B cell (primary cell): ENCODE results near the gene CADM2. TPM values are rescaled to one million over a fixed set of nuclear protein-coding genes. Genes with fewer than 3 reads are reported as not detected.

Source experiments
- ATAC-seq: fragments of 200-7000 bp; cut with Tn5 transposase; one replicate; pipeline ENCODE4 v1.10.0; 2021; ENCODE audit warnings: low read depth, mild to moderate bottlenecking, moderate number of reproducible peaks, moderate library complexity
- CTCF ChIA-PET: fragments of 350-600 bp; sonication (Branson Sonifier 250); formaldehyde crosslinking; loops from one replicate; lab custom pipeline; 2021; ENCODE audit warnings: antibody characterized with exemption, inconsistent platforms; lab: Charles Lee
- POLR2A ChIA-PET: fragments of 350-600 bp; sonication (Branson Sonifier 250); formaldehyde crosslinking; loops from one replicate; lab custom pipeline; 2021; ENCODE audit warnings: antibody characterized with exemption; lab: Charles Lee
- DNase-seq: peaks from one replicate; pipeline ENCODE4 v3.0.0; 2013
- H2AFZ ChIP-seq: 2 replicates; pipeline ENCODE4 v1.6.1; 2012; ENCODE audit warnings: mild to moderate bottlenecking, low read depth, low read length; ENCODE audit not compliant: insufficient read depth, poor library complexity, severe bottlenecking
- H3K27ac ChIP-seq, 2 donors: 1 replicate in 1 of 2; 2 replicates in 1 of 2; pipeline ENCODE4 v1.5.1; 2012 to 2013; ENCODE audit warnings: low read length in 2 of 2, mild to moderate bottlenecking in 2 of 2, moderate library complexity in 1 of 2
- H3K27me3 ChIP-seq, 4 experiments: fragments of 200-600 bp in 1 of 4; sonication (generic) in 1 of 4; replicated peaks in 1 of 4; 1 replicate in 2 of 4; 2 replicates in 2 of 4; pipeline versions ENCODE4 v1.6.1 to v1.7.0; 2013 to 2016; ENCODE audit warnings: low read length in 3 of 4, mild to moderate bottlenecking in 2 of 4, mixed read lengths in 1 of 4, moderate library complexity in 1 of 4; ENCODE audit not compliant: insufficient read depth in 4 of 4, control insufficient read depth in 3 of 4; ENCODE audit errors: control extremely low read depth in 1 of 4
- H3K36me3 ChIP-seq, 2 experiments: replicated peaks in 1 of 2; 1 replicate in 1 of 2; 2 replicates in 1 of 2; pipeline versions ENCODE4 v1.6.1 to v1.7.1; 2013; ENCODE audit warnings: low read length in 1 of 2; ENCODE audit not compliant: insufficient read depth in 2 of 2, control insufficient read depth in 1 of 2; ENCODE audit errors: control extremely low read depth in 1 of 2, extremely low read depth in 1 of 2
- H3K4me1 ChIP-seq, 2 donors: fragments of 200-600 bp in 1 of 2; sonication (generic) in 1 of 2; 1 replicate in 1 of 2; 2 replicates in 1 of 2; pipeline versions ENCODE4 v1.5.1 to v1.6.1; 2013 to 2017; ENCODE audit warnings: low read length in 2 of 2; ENCODE audit not compliant: control insufficient read depth in 2 of 2, insufficient read depth in 2 of 2
- H3K4me2 ChIP-seq: replicated peaks from 2 replicates; pipeline ENCODE3; 2012; ENCODE audit warnings: mild to moderate bottlenecking, low read depth, low read length; ENCODE audit not compliant: poor library complexity, severe bottlenecking
- H3K4me3 ChIP-seq, 5 experiments: fragments of 200-600 bp in 1 of 5; sonication (generic) in 1 of 5; 1 replicate in 3 of 5; 2 replicates in 2 of 5; pipeline versions ENCODE4 v1.5.1 to v1.7.0; 2011 to 2016; ENCODE audit warnings: low read length in 4 of 5, mild to moderate bottlenecking in 4 of 5, low read depth in 2 of 5, control low read depth in 1 of 5, moderate library complexity in 1 of 5; ENCODE audit not compliant: insufficient read depth in 1 of 5; ENCODE audit errors: control extremely low read depth in 1 of 5, extremely low read depth in 1 of 5
- H3K79me2 ChIP-seq: fragments of 200-600 bp; sonication (generic); one replicate; pipeline ENCODE4 v1.6.0; 2016; ENCODE audit warnings: low read length; ENCODE audit not compliant: control insufficient read depth, insufficient read depth
- H3K9ac ChIP-seq: fragments of 200-600 bp; sonication (generic); 2 replicates; pipeline ENCODE4 v1.6.1; 2017; ENCODE audit warnings: mild to moderate bottlenecking, low read length, moderate library complexity
- H3K9me3 ChIP-seq, 3 donors: one replicate each; pipeline versions ENCODE4 v1.6.1 to v1.7.1; 2013; ENCODE audit warnings: low read length in 2 of 3; ENCODE audit not compliant: control insufficient read depth in 2 of 3, insufficient read depth in 1 of 3; ENCODE audit errors: control extremely low read depth in 1 of 3
- H4K20me1 ChIP-seq: 2 replicates; pipeline ENCODE4 v1.6.0; 2012; ENCODE audit warnings: mild to moderate bottlenecking, low read length; ENCODE audit not compliant: insufficient read depth, control insufficient read depth, poor library complexity, severe bottlenecking
- H3K27ac Mint-ChIP-seq: one replicate; pipeline ENCODE4 v1.8.0; 2021; ENCODE audit warnings: mixed read lengths
- H3K27me3 Mint-ChIP-seq: one replicate; pipeline ENCODE4 v1.8.0; 2021; ENCODE audit warnings: mixed read lengths
- H3K4me1 Mint-ChIP-seq: one replicate; pipeline ENCODE4 v1.8.0; 2021; ENCODE audit warnings: mixed read lengths
- H3K4me3 Mint-ChIP-seq: one replicate; pipeline ENCODE4 v1.8.0; 2021; ENCODE audit warnings: mixed read lengths
- H3K9me3 Mint-ChIP-seq: one replicate; pipeline ENCODE4 v1.8.0; 2022; ENCODE audit warnings: mixed read lengths; ENCODE audit not compliant: insufficient read depth
- EZH2 ChIP-seq: IDR thresholded peaks from 2 replicates; pipeline ENCODE4 v1.6.1; 2012; ENCODE audit warnings: borderline replicate concordance, low read depth, mild to moderate bottlenecking, moderate library complexity, low read length; ENCODE audit not compliant: insufficient read depth, poor library complexity, severe bottlenecking
- WGBS: methylation state at CpG from one replicate; pipeline ENCODE4 v1.1.5; 2013; ENCODE audit warnings: missing lambda C conversion rate; ENCODE audit not compliant: insufficient coverage; 5-methylcytosine and 5-hydroxymethylcytosine counted together
- intact Hi-C: fragments of 100-400 bp; cut with micrococcal nuclease; formaldehyde crosslinking; loops from one replicate; pipeline ENCODE4 v1.10.0; 2022
- polyA plus RNA-seq: library from polyadenylated mRNA; depleted of rRNA; stranded (reverse); fragments of >200 nt; gene quantifications from 2 replicates; pipeline ENCODE4 v1.2.3, GENCODE V29; 2012
- total RNA-seq, 2 donors: library from RNA; stranded (reverse); fragments of 120-200 nt in 1 of 2; gene quantifications; 1 replicate in 1 of 2; 2 replicates in 1 of 2; pipeline versions ENCODE4 v1.2.3 to v1.2.4, GENCODE V29; 2013 to 2022
- TF ChIP-seq, protein P1 (sequence below): fragments of 200-600 bp; IDR thresholded peaks from one replicate; pipeline ENCODE4 v1.8.0; 2022; ENCODE audit warnings: antibody characterized with exemption, mild to moderate bottlenecking

Gene CADM2
- total and polyA plus RNA-seq, 2 donors (not counting 1 experiment from before 2014, with no cell fraction given), result 0.10 to 0.37 TPM

DNA sequence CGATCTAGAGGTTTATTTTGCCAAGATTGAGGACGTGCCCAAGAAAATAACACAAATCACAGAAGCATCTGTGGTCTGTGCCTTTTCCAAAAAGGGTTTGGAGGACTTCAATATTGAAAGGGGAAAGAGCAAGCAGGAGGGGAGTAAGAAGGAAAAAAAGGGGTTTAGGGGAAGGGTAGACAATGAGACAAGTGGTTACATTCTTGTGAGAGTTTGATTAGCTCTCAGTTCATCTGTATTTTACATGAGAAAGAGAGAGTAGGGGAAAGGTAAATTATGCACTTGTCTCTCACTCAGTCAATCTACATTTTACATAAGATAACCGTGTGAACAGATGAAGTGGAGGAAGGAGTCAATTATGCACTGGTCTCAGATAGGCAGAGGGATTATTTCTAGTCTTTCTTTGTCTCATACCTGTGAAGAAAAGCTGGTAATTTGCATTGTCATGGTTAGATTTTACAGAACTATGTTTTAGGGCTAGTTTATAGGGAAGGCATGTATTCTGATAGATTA, 931.3 kb downstream of the CADM2 start:
- H4K20me1 ChIP-seq, result no peaks in the 10 kb centered on the region
- POLR2A ChIA-PET, result no interaction called here
- no peak overlapping the region for H3K4me2 ChIP-seq
- H3K4me1 Mint-ChIP-seq, result no peaks in the 10 kb centered on the region
- no peaks in the 10 kb centered on the region for H3K79me2 ChIP-seq
- H3K36me3 ChIP-seq, result no peaks in the 10 kb centered on the region
- H3K27ac ChIP-seq, result no peak overlapping the region
- H2AFZ ChIP-seq, result no peak overlapping the region
- DNase-seq (no peak), ATAC-seq (no peak)
- H3K27ac Mint-ChIP-seq, result no peak overlapping the region
- H3K9me3 ChIP-seq, result peaks cover 0 to 7% (median 1%) of the 10 kb centered on the region in 3 donors
- intact Hi-C loops, result no loop called here
- H3K9ac ChIP-seq, result no peak overlapping the region
- 76% methylated on average over 2 of the region's 3 CpGs for WGBS
- H3K4me3 Mint-ChIP-seq, result no peak overlapping the region
- no peaks in the 10 kb centered on the region for H3K27me3 Mint-ChIP-seq
- TF ChIP-seq, protein P1, sequence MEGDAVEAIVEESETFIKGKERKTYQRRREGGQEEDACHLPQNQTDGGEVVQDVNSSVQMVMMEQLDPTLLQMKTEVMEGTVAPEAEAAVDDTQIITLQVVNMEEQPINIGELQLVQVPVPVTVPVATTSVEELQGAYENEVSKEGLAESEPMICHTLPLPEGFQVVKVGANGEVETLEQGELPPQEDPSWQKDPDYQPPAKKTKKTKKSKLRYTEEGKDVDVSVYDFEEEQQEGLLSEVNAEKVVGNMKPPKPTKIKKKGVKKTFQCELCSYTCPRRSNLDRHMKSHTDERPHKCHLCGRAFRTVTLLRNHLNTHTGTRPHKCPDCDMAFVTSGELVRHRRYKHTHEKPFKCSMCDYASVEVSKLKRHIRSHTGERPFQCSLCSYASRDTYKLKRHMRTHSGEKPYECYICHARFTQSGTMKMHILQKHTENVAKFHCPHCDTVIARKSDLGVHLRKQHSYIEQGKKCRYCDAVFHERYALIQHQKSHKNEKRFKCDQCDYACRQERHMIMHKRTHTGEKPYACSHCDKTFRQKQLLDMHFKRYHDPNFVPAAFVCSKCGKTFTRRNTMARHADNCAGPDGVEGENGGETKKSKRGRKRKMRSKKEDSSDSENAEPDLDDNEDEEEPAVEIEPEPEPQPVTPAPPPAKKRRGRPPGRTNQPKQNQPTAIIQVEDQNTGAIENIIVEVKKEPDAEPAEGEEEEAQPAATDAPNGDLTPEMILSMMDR, result no peak
- TF ChIP-seq EZH2, result no peak
- H3K4me3 ChIP-seq, result no peak overlapping the region
- H3K4me1 ChIP-seq, result no peaks in the 10 kb centered on the region
- CTCF ChIA-PET, result no interaction called here
- H3K9me3 Mint-ChIP-seq, result peaks cover 8% of the 10 kb centered on the region
- H3K27me3 ChIP-seq, result no peaks in the 10 kb centered on the region

DNA sequence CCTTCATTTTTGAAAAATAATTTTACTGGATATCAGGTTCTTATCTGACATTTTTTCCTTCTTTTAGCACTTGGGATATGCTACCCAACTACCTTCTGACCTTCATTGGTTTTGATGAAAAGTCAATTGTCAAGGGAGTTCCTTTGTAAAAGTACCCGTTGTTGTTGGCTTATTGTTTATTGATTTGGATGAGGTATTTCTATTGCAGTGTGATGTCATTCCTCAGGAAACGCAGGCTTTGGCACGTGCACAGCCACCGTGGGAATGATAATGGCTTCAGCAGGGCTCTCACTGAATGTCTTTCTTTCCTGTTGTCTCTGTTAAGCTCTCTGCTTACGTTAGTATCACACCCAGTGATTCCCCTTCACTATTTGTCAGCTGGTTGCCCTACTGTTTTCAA, 944.6 kb downstream of the CADM2 start:
- H3K4me2 ChIP-seq, result no peak overlapping the region
- TF ChIP-seq EZH2, result no peak
- TF ChIP-seq, protein P1, result no peak
- no peaks in the 10 kb centered on the region for H3K36me3 ChIP-seq
- H3K4me1 ChIP-seq, result no peaks in the 10 kb centered on the region
- ChIA-PET POLR2A (no interaction called here), CTCF (no interaction called here)
- 79% methylated on average over 4 of the region's 5 CpGs for WGBS
- peaks cover 0 to 3% (median 0%) of the 10 kb centered on the region in 3 donors for H3K9me3 ChIP-seq
- no peak overlapping the region for H3K27ac ChIP-seq
- Mint-ChIP-seq H3K4me3 (no peak overlapping the region), H3K9me3 (no peaks in the 10 kb centered on the region), H3K4me1 (no peaks in the 10 kb centered on the region), H3K27ac (no peak overlapping the region), H3K27me3 (no peaks in the 10 kb centered on the region)
- no peaks in the 10 kb centered on the region for H3K27me3 ChIP-seq
- DNase-seq (no peak), ATAC-seq (no peak)
- intact Hi-C loops, result no loop called here
- H3K4me3 ChIP-seq, result no peak overlapping the region
- no peak overlapping the region for H3K9ac ChIP-seq
- H2AFZ ChIP-seq, result no peak overlapping the region
- H3K79me2 ChIP-seq, result no peaks in the 10 kb centered on the region
- no peaks in the 10 kb centered on the region for H4K20me1 ChIP-seq
